Skeletal muscle satellite cell (primary cell): Measurements from ENCODE around the gene TNFRSF8.
"Not testable (repeated sequence)": the region's sequence is repeated elsewhere in the genome, so short reads cannot be mapped to it uniquely, and the experiment has no call there.

Source experiments
- H3K27me3 ChIP-seq: 2 replicates; pipeline ENCODE4 v1.7.0; 2013; ENCODE audit warnings: low read length; ENCODE audit not compliant: control insufficient read depth, insufficient read depth
- H3K36me3 ChIP-seq: 2 replicates; pipeline ENCODE4 v1.7.0; 2013; ENCODE audit warnings: mild to moderate bottlenecking, control low read depth, low read length; ENCODE audit not compliant: insufficient read depth
- H3K4me1 ChIP-seq: 2 replicates; pipeline ENCODE4 v1.7.0; 2013; ENCODE audit warnings: low read length; ENCODE audit not compliant: control insufficient read depth, insufficient read depth
- H3K4me2 ChIP-seq: 2 replicates; pipeline ENCODE4 v1.7.0; 2013; ENCODE audit warnings: mild to moderate bottlenecking, low read length
- H3K4me3 ChIP-seq: 2 replicates; pipeline ENCODE4 v1.7.0; 2013; ENCODE audit warnings: low read length
- H3K9ac ChIP-seq: 2 replicates; pipeline ENCODE4 v1.7.0; 2013; ENCODE audit warnings: mild to moderate bottlenecking, low read depth, low read length, moderate library complexity
- H3K9me3 ChIP-seq: replicated peaks from 2 replicates; pipeline ENCODE4 v1.7.0; 2013; ENCODE audit warnings: mild to moderate bottlenecking, control low read depth, low read length

TNFRSF8 gene

GRCh38 chr1:12029720-12030339 lies 33.3 kb upstream of the TNFRSF8 start:
- no peak overlapping the region for H3K9ac ChIP-seq
- H3K36me3 ChIP-seq: peaks cover 32% of the 10 kb centered on the region
- no peaks in the 10 kb centered on the region for H3K4me1 ChIP-seq
- H3K4me2 ChIP-seq: no peak overlapping the region
- no peaks in the 10 kb centered on the region for H3K9me3 ChIP-seq
- H3K27me3 ChIP-seq: no peaks in the 10 kb centered on the region
- H3K4me3 ChIP-seq: no peak overlapping the region

DNA sequence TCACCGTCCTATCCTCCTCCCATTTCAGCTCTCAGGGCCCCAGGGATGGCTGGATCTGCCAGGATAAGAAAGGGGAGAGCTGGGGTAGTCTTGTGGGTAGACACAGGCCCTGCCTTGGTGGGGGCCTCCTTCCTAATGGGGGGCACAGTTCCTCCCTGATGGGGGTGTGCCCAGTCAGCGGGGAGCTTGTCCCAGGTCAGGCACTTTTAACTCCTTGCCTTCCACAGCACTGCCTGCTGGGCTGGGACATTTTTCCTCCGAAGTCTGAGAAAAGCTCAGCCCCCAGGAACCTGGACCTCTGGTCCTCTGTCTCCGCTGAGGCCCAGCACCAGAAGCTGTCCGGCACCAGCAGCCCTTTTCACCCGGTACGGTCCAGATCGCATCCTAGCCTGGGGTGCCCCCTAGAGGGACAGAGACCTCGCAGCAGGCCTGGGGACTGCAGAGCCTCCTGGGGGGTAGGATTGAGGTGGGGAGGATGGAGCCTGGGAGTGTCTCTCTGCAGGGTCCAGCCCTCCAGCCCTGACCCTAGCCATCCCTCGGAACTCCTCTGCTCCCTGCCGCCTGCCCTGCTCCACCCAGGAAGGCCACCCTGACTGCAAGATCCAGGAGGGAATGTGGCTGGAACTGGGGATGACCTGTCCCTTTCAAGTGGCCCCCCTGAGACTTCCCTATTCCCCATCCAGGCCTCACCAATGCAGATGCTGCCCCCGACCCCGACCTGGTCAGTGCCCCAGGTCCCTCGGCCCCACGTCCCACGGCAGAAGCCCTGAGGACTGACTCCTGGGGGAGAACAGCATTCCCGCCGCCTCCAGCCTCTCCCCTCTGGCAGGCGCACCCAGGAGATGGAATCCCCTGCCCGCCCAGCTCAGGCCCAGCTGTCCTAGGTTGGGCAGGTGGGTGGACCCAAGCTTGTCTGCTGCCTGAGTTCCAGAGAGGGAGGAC lies 31.8 kb upstream of the TNFRSF8 start:
- Histone ChIP-seq H3K27me3 (no peaks in the 10 kb centered on the region), H3K4me3 (no peak overlapping the region), H3K4me2 (no peak overlapping the region), H3K9ac (no peak overlapping the region), H3K36me3 (peaks cover 27% of the 10 kb centered on the region), H3K4me1 (no peaks in the 10 kb centered on the region), H3K9me3 (no peaks in the 10 kb centered on the region)

- no peaks in the 10 kb centered on the region for H3K4me1 ChIP-seq
- no peaks in the 10 kb centered on the region for H3K9me3 ChIP-seq
- peaks cover 23% of the 10 kb centered on the region for H3K36me3 ChIP-seq
- no peak overlapping the region for H3K4me3 ChIP-seq
- no peak overlapping the region for H3K4me2 ChIP-seq
- no peaks in the 10 kb centered on the region for H3K27me3 ChIP-seq
- H3K9ac ChIP-seq: no peak overlapping the region
These were observed 30.9 kb upstream of the TNFRSF8 start for GRCh38 chr1:12032161-12032621.

GRCh38 chr1:12033441-12033840 lies 29.7 kb upstream of the TNFRSF8 start:
- H3K36me3 ChIP-seq: peaks cover 18% of the 10 kb centered on the region
- H3K27me3 ChIP-seq, H3K4me3 ChIP-seq, H3K4me2 ChIP-seq, H3K9ac ChIP-seq, H3K9me3 ChIP-seq, H3K4me1 ChIP-seq: not testable (repeated sequence)

DNA sequence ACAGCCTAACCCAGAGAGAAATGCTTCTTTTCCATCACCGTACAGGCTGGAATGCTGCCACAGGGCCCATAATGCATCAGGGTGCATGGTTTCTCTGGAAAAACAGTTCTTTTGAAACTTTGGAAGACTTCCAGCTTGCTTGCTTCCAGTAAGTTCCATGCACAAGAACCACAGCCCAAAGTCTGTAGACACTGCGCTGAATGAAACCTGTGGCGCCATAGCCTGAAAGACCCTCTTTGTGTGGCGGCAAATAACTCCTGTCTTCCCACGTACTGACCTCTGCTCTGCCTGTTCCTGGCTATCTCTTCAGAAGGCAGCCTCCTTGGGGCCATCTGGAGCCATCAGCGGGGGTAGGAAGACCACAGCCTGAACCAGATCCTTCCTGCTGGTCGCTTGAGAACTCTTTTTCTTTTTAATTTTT lies 28.7 kb upstream of the TNFRSF8 start:
- H3K4me2 ChIP-seq: no peak overlapping the region
- no peak overlapping the region for H3K9ac ChIP-seq

DNA sequence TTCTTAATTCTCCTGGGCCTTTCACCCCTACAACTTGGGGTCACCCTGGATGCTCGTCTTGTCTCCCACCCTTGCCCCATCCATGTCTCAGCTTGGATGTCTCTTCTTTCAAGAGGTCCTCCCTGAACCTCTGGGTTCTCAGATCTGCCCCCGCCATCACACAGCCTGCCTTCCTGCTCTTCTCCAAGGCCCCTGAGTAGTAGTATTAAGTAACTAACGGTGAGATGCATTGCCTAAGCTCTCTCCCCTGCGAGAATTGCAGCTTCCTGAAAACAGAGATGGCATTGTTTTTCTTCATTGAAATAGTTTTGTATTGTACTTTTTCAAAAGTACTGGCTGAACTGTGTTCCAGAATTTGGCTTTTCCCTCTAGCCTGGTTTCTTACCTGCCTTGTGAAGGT lies 27.8 kb upstream of the TNFRSF8 start:
- Histone ChIP-seq H3K9me3 (no peaks in the 10 kb centered on the region), H3K4me1 (no peaks in the 10 kb centered on the region), H3K27me3 (no peaks in the 10 kb centered on the region), H3K9ac (no peak overlapping the region), H3K4me3 (no peak overlapping the region), H3K4me2 (no peak overlapping the region), H3K36me3 (peaks cover 15% of the 10 kb centered on the region)

More for the DNA sequence above, 28.7 kb upstream of the TNFRSF8 start:
- H3K4me1 ChIP-seq: no peaks in the 10 kb centered on the region
- H3K9me3 ChIP-seq: no peaks in the 10 kb centered on the region
- no peak overlapping the region for H3K4me3 ChIP-seq
- no peaks in the 10 kb centered on the region for H3K27me3 ChIP-seq
- H3K36me3 ChIP-seq: peaks cover 15% of the 10 kb centered on the region

- Histone ChIP-seq H3K4me1 (no peaks in the 10 kb centered on the region), H3K4me2 (no peak overlapping the region), H3K4me3 (no peak overlapping the region), H3K9me3 (no peaks in the 10 kb centered on the region), H3K36me3 (no peaks in the 10 kb centered on the region), H3K27me3 (no peaks in the 10 kb centered on the region), H3K9ac (no peak overlapping the region)
These were observed 25.4 kb upstream of the TNFRSF8 start for GRCh38 chr1:12037486-12038355.

DNA sequence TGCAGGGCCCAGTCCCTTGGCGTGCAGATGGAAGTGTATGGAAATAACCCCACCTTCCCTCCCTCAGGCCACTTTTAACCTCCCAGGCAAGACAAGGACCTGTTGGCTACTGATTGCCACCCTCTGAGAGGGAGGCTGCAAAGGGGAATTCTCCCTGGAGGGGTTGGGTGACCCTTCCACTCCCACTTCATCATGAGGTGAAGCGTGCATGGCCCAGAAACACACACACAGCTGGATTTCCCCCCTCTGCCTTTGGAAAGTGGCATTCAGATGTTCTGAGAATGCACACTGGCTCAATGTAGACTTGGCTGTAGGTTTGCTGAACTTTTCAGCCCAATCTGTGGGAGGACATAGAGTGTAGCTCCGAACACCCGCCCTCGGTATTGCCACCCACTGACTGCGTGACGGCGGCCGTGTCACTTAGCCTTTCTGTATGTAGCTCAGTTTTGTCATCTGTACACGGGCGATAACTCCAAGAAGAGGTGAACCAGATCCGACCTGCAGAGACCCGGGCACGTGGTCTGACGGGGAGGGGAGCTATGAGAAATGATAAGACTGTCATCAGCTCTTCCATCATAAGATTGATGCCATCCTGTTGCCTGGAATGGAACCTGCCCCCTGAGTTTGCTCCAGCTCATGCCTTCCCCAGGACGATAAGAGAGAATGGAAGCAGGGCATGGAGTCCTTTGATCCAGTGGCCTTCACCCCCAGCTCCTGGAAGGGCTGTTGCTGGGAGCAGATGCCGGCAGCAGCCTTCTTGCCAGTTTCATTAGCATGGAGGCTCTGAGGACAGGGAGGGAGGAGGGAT lies 24.5 kb upstream of the TNFRSF8 start:
- Histone ChIP-seq H3K9me3 (no peaks in the 10 kb centered on the region), H3K36me3 (no peaks in the 10 kb centered on the region), H3K4me2 (no peak overlapping the region), H3K4me3 (no peak overlapping the region), H3K4me1 (no peaks in the 10 kb centered on the region), H3K9ac (no peak overlapping the region), H3K27me3 (no peaks in the 10 kb centered on the region)

- no peaks in the 10 kb centered on the region for H3K9me3 ChIP-seq
- no peaks in the 10 kb centered on the region for H3K27me3 ChIP-seq
- peaks cover 2% of the 10 kb centered on the region for H3K4me1 ChIP-seq
- H3K36me3 ChIP-seq: no peaks in the 10 kb centered on the region
- no peak overlapping the region for H3K4me2 ChIP-seq
- H3K4me3 ChIP-seq: no peak overlapping the region
- no peak overlapping the region for H3K9ac ChIP-seq
These were observed 24.0 kb upstream of the TNFRSF8 start for GRCh38 chr1:12039164-12039525.

GRCh38 chr1:12039824-12040456 lies 23.2 kb upstream of the TNFRSF8 start:
- H3K27me3 ChIP-seq, H3K4me3 ChIP-seq, H3K4me2 ChIP-seq, H3K4me1 ChIP-seq, H3K9ac ChIP-seq, H3K9me3 ChIP-seq, H3K36me3 ChIP-seq: not testable (repeated sequence)
